Measurements from ENCODE around the gene PATE4. TPM values are rescaled to one million over a fixed set of nuclear protein-coding genes. Genes with fewer than 3 reads are reported as not detected.
"Not testable (repeated sequence)": the region's sequence is repeated elsewhere in the genome, so short reads cannot be mapped to it uniquely, and the experiment has no call there.

PATE4 gene
- not detected in 2 replicates for total RNA-seq

- no peak for DNase-seq (ENCODE audit: low read depth in 2 of 2)
Observed at GRCh38 chr11:125833016-125833415, at the start of gene PATE4. Gene PATE4 (plus strand): TSS chr11:125833316. CDS start chr11:125833360, 44 bp downstream.

DNA sequence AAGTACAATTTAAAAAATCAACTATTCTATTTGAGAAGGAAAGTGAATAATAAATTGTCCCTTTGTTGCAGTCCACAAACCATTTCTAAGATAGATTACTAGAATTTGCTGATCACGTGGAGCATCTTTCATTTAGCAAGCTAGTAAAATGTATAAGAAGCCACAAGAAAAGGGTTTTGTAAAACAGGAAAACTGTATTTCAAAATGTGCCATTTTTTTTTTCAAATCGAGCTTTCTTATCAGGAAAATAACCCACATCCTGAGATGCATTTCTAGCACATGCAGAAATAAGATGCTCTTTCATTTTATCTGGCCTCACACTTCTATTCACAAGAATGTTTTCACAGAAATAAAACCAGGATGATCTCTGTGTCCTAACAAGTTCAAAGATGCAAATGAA, 48.4 kb upstream of the PATE4 start:
- no peak for DNase-seq (ENCODE audit: low read depth in 2 of 2)

DNA sequence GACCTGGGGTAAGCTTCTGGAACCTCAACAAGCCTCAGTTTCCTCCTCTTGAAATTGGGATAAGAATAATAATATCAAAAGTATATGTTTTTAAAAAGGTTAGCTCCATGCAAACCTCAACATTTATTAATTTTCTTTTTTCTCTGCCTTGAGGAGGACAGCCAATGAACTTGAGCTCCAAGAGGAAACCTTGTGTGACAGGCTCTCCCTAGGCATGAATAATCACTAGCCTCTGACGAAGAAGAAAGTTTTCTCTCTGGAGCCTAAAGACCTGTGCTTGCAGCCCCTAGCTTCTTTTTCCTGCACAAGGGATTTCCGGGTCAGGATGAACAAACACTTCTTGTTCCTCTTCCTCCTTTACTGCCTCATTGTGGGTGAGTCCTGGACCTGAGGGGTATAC, 45.3 kb upstream of the PATE4 start, which contains the start of gene PATE3:
TSS of gene PATE3 (plus strand) at position 301 of the 400 bp plus-strand sequence. CDS start at position 326, 25 bp downstream.
- DNase-seq (ENCODE audit: low read depth in 2 of 2) = no peak

DNA sequence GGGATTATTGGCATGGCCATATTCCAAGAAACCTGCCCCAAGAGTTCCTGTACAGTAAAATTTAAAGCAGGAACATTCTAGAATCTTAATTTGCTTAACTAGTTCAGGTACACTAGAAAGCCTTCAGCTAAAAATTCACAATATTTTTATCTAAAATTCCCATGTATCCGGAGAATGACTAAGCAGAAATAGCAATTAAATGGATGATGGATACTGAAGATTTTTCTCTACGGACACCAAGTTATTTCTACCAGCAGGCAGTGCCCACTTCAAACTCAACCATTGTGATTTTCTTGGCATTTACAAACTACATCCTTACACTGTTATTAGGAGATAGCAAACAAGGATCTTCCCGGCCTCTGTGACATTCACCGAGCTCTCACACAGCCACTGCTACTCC, 42.3 kb upstream of the PATE4 start:
- DNase-seq (ENCODE audit: low read depth in 2 of 2) = no peak

DNA sequence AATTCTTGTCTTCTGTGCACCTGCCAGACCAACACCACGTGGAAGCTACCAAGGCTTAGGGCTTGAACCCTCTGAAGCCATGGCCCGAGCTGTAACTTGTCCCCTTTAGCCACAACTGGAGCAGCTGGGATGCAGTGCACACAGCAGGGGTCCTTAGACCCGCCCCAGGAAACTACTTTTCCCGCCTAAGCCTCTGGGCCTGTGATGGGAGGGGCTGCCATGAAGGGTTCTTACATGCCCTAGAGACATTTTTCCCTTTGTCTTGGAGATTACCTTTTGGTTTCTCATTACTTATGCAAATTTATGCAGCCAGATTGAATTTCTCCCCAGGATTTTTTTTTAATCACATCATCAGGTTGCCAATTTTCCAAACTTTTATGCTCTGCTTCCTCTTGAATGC, 35.5 kb upstream of the PATE4 start:
- DNase-seq (ENCODE audit: low read depth in 2 of 2) = no peak

DNA sequence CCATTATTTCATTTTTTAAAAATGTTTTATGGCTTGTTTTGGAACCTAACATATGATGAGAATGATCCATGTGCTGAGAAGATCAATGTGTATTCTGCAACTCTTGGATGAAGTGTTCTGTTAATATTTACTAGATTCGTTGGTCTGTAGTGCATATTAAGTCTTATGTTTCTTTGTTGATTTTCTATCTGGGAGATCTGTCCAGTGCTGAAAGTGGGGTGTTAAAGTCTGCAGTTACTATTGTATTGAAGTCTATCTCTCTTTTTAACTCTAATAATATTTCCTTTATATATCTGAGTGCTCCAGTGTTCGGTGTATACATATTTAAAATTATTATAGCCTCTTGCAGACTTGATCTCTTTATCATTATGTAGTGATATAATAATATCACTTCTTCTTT, 33.3 kb upstream of the PATE4 start:
- DNase-seq (ENCODE audit: low read depth in 2 of 2) = no peak

- DNase-seq (ENCODE audit: low read depth in 2 of 2) = no peak
Observed at GRCh38 chr11:125802387-125802786, 30.7 kb upstream of the PATE4 start.

GRCh38 chr11:125807909-125808308, 25.2 kb upstream of the PATE4 start:
- no peak for DNase-seq (ENCODE audit: low read depth in 2 of 2)

DNA sequence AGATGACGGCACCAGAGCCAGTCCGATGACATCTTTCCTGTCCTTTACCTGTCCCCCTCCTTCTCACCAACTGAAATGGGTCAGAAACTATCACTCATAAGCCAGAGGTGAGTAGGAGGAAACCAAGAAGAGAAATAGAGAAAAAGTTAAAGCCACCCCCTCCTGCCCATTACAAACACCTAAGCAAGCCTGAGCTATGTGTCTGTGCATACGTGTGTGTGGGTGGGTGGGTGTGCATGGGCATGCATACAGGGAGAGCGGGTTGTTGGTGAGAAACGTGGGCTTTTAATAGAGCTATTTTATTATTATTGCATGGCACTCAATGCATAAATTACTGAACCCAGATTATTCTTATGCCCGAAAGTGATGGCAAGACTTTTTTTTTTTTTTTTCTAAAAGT, 2.6 kb downstream of the PATE4 start:
- DNase-seq (ENCODE audit: low read depth in 2 of 2) = no peak

DNA sequence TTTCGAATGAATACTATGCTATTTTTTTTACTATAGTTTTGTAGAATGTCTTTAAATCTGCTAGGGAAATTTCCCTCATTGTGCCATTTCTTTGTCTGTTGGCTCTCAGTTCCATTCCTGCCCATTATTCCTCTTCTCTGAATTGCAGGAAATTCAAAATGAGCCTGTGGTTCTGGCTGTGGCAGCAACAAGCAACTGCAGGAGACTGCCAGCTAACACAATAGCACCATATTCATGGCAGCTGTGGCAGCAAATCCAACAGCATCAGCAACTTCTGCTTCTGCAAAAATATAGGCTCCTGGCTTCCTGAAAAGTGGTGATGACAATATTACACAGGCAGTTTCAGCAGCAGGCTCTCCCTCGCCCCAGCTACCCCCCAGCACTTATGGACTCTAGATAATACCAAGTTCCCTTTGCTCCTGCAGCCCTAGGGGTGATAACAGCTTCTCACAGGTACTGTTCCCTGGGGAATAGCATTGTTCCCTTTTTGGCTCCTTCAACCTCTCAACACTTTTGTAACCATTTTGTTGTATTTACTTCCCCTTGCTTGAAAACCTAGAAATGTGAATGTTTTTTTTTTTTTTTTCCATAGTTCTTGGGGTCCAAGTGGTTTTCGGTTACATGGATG, 9.3 kb downstream of the PATE4 start:
- DNase-seq (ENCODE audit: low read depth in 2 of 2) = peak in 1 of 2 donors; percentile 25

DNA sequence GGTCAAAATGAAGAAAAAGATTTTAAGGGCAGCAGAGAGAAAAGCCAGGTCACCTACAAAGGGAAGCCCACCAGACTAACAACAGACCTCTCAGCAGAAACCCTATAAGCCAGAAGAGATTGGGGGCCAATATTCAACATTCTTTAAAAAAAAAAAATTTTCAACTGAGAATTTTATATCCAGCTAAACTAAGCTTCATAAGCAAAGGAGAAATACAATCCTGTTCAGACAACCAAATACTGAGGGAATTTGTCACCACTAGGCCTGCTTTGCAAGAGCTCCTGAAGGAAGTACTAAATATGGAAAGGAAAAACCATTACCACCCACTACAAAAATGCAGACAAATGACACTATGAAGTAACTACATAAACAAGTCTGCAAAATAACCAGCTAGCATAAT, 13.1 kb downstream of the PATE4 start:
- DNase-seq (ENCODE audit: low read depth in 2 of 2) = no peak

GRCh38 chr11:125857670-125858069, 24.6 kb downstream of the PATE4 start:
- DNase-seq (ENCODE audit: low read depth in 2 of 2) = not testable (repeated sequence)

- DNase-seq (ENCODE audit: low read depth in 2 of 2) = not testable (repeated sequence)
Observed at GRCh38 chr11:125862786-125863185, 29.7 kb downstream of the PATE4 start.

GRCh38 chr11:125865354-125865753, 32.2 kb downstream of the PATE4 start:
- not testable (repeated sequence) for DNase-seq (ENCODE audit: low read depth in 2 of 2)

- no peak for DNase-seq (ENCODE audit: low read depth in 2 of 2)
Observed at GRCh38 chr11:125869521-125869920, 36.4 kb downstream of the PATE4 start.

- peak; percentile 60 to 61 for DNase-seq (ENCODE audit: low read depth in 2 of 2)
Observed at GRCh38 chr11:125871391-125872137, 38.4 kb downstream of the PATE4 start.

DNA sequence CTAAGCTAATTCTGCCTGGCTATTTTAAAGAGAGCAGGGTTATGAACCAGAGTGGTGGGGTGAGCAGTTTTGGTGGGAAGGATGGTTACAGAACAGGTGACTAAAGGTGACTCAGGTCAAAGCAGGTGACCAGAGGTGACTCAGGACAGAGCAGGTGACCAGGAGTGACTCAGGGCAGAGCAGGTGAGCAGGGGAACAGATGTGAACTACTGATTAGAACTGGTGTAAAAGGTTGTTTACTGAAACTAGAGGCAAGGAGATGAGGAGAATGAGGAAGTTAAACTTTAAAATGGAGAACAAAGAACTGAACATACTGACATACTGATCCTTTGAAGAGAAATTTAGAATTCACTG, 39.0 kb downstream of the PATE4 start:
- no peak for DNase-seq (ENCODE audit: low read depth in 2 of 2)

DNA sequence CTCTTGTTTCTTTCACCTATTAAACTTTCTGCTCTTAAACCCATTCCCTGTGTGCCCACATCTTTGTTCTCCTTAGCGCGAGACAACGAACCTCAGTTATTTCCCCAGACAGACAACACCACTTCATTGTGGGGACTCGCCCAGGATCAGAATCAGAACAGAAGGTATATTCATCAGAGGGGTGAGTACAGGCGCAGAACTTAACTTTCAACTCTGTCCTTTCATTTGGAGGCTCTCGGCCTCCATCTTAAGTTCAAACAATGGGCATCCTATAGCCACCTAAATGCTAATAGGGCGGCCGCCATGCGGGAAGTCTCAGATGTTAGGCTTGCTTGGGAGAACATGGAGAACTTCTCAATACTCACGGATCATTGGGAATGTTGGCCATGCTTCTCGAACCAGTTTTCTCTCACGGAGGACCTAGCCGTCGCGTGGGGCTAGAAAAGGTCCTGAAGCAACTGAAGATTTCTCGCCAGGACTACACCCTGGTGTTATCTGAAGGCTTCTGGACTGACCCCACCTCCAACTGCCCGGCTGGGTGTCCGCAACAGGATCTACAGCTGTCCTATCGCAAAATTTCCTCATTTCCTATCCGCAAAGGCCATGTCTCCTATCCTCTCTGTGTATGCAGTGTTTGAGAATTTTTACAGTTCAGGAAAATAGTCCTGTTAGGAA, 40.9 kb downstream of the PATE4 start:
- no peak for DNase-seq (ENCODE audit: low read depth in 2 of 2)

DNA sequence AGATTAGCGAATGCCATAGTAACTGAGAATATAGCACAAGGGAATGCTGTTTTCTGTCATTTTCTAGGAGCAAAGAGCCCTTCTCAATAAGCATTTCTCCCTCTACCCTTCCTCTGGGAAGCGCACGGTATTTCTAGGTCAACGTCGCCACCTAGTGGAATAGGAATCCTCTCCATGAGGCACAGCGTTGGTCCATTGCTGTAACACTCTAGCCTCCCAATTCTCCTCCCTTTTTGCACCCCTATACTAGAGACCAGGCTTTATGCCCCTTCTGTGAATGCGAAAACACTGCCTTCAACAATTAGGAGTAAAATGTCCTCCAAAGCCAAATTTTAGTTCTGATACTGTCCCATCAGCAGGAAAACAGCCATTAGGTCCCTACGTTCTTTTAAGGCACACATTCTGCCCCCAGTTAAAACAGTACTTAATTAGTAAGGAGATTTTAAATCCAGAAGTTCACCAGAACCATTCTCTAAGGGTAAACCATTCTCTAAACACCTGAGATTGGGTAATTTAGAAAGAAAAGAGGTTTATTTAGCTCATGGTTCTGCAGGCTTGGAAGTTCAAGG, 41.5 kb downstream of the PATE4 start:
- peak; percentile 75 to 79 for DNase-seq (ENCODE audit: low read depth in 2 of 2)

- DNase-seq (ENCODE audit: low read depth in 2 of 2) = no peak
Observed at GRCh38 chr11:125881291-125881690, 48.2 kb downstream of the PATE4 start.

DNA sequence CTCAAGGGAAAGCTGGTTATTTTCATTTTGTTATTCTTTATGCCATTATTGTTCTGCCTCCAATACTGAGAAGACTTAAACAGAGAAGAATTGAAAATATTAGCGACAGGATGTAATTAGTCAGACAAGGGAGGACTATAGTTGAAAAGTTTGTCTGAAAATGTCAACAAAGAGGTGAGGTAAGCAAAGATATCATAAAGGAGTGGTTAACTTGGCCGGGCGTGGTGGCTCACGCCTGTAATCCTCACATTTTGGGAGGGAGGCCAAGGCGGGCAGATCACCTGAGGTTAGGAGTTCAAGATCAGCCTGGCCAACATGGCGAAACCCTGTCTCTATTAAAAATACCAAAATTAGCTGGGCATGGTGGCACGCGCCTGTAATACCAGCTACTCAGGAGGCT, 50.3 kb downstream of the PATE4 start:
- peak in 1 of 2 donors; percentile 54 for DNase-seq (ENCODE audit: low read depth in 2 of 2)

DNA sequence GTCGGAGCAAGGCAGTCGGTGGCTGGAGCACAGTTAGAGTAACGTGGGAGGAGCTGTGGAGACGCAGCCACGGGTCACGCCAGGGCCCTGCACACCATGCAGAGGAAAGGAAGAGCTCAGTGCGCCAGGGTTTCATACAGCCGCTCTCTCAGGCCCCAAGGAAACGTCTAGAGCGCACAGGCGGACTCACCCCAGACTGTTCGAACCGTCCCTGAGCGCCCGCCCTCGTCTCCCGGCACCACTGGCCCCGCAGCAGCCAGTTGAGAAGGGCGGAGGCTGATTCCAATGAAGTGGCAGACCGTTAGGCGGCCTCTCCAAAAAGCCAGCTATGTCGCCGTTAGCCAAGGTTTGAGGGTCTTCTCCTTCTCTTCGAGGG, 53.9 kb downstream of the PATE4 start:
- peak; percentile 10 to 45 for DNase-seq (ENCODE audit: low read depth in 2 of 2)
